Neuronal stem cell (in vitro differentiated cells): ENCODE results near the gene KIAA0825.

Experiments used
- DNase-seq: peaks from one replicate; pipeline ENCODE4 v3.0.0-alpha.2; 2013; ENCODE audit warnings: low spot score
- H2AFZ ChIP-seq: one replicate; pipeline ENCODE4 v1.6.1; 2013; ENCODE audit warnings: mild to moderate bottlenecking, low read length, inconsistent platforms
- H2AK5ac ChIP-seq: 2 replicates; pipeline ENCODE4 v1.6.1; 2013; ENCODE audit warnings: low read depth, mild to moderate bottlenecking, inconsistent platforms, low read length, moderate library complexity, mixed read lengths
- H2BK120ac ChIP-seq: 2 replicates; pipeline ENCODE4 v1.6.1; 2013; ENCODE audit warnings: low read depth, mild to moderate bottlenecking, inconsistent platforms, low read length, moderate library complexity, mixed read lengths
- H2BK12ac ChIP-seq: one replicate; pipeline ENCODE4 v1.6.1; 2013; ENCODE audit warnings: low read length, inconsistent platforms
- H2BK15ac ChIP-seq: 2 replicates; pipeline ENCODE4 v1.6.1; 2013; ENCODE audit warnings: mild to moderate bottlenecking, low read length, inconsistent platforms, mixed read lengths
- H2BK5ac ChIP-seq: one replicate; pipeline ENCODE4 v1.6.1; 2013; ENCODE audit warnings: inconsistent platforms, mild to moderate bottlenecking, low read length, moderate library complexity
- H3K14ac ChIP-seq: one replicate; pipeline ENCODE4 v1.6.1; 2013; ENCODE audit warnings: low read length, inconsistent platforms
- H3K18ac ChIP-seq: 2 replicates; pipeline ENCODE4 v1.6.1; 2013; ENCODE audit warnings: low read length, inconsistent platforms
- H3K23ac ChIP-seq: 2 replicates; pipeline ENCODE4 v1.6.1; 2013; ENCODE audit warnings: low read depth, mild to moderate bottlenecking, mixed read lengths, low read length, inconsistent platforms; ENCODE audit not compliant: poor library complexity
- H3K27ac ChIP-seq: replicated peaks from 3 replicates; pipeline ENCODE4 v1.5.1; 2013; ENCODE audit warnings: low read length, inconsistent platforms
- H3K27me3 ChIP-seq, 3 experiments: 2 replicates each; pipeline ENCODE4 v1.6.1; 2013; ENCODE audit warnings: low read length in 3 of 3, mild to moderate bottlenecking in 2 of 3, inconsistent platforms in 1 of 3, low read depth in 1 of 3, mixed read lengths in 1 of 3, moderate library complexity in 1 of 3; ENCODE audit not compliant: control insufficient read depth in 3 of 3, insufficient read depth in 3 of 3
- H3K36me3 ChIP-seq, 2 donors: replicated peaks in 1 of 2; 2 replicates each; pipeline ENCODE4 v1.6.1; 2013; ENCODE audit warnings: low read length in 2 of 2; ENCODE audit not compliant: control insufficient read depth in 2 of 2, insufficient read depth in 2 of 2
- H3K4ac ChIP-seq: 2 replicates; pipeline ENCODE4 v1.6.1; 2013; ENCODE audit warnings: inconsistent platforms, mild to moderate bottlenecking, low read length, moderate library complexity
- H3K4me1 ChIP-seq, 2 donors: 1 replicate in 1 of 2; 2 replicates in 1 of 2; pipeline ENCODE4 v1.6.1; 2013; ENCODE audit warnings: low read length in 2 of 2, low read depth in 1 of 2; ENCODE audit not compliant: control insufficient read depth in 2 of 2, insufficient read depth in 1 of 2
- H3K4me2 ChIP-seq: one replicate; pipeline ENCODE4 v1.6.1; 2013; ENCODE audit warnings: mild to moderate bottlenecking, low read length, inconsistent platforms; ENCODE audit not compliant: insufficient read depth, poor library complexity, severe bottlenecking
- H3K4me3 ChIP-seq, 2 donors: 2 replicates each; pipeline ENCODE4 v1.5.1; 2013; ENCODE audit warnings: low read length in 2 of 2, mild to moderate bottlenecking in 2 of 2, inconsistent platforms in 1 of 2, moderate library complexity in 1 of 2
- H3K79me1 ChIP-seq: one replicate; pipeline ENCODE4 v1.6.1; 2013; ENCODE audit warnings: low read depth, mild to moderate bottlenecking, inconsistent platforms, low read length, moderate library complexity
- H3K9ac ChIP-seq: one replicate; pipeline ENCODE4 v1.6.1; 2013; ENCODE audit warnings: mild to moderate bottlenecking, low read depth, low read length, inconsistent platforms; ENCODE audit not compliant: poor library complexity
- H3K9me3 ChIP-seq, 2 donors: replicated peaks in 1 of 2; 2 replicates each; pipeline versions ENCODE3 to v1.6.1; 2013; ENCODE audit warnings: low read length in 2 of 2, mild to moderate bottlenecking in 2 of 2, inconsistent platforms in 1 of 2, low read depth in 1 of 2, mixed read lengths in 1 of 2, moderate library complexity in 1 of 2; ENCODE audit not compliant: control insufficient read depth in 2 of 2, insufficient read depth in 1 of 2
- H4K8ac ChIP-seq: one replicate; pipeline ENCODE4 v1.6.1; 2013; ENCODE audit warnings: low read depth, mild to moderate bottlenecking, inconsistent platforms, low read length, moderate library complexity
- H4K91ac ChIP-seq: one replicate; pipeline ENCODE4 v1.6.1; 2013; ENCODE audit warnings: low read length, low read depth, mild to moderate bottlenecking, inconsistent platforms; ENCODE audit not compliant: poor library complexity
- whole genome bisulfite sequencing, 2 donors: extraction: QIAGEN DNeasy Blood & Tissue Kit; methylation state at CpG; one replicate each; pipeline ENCODE4 v1.1.7; 2013; ENCODE audit warnings: missing lambda C conversion rate in 2 of 2, mixed read lengths in 1 of 2; ENCODE audit not compliant: insufficient read length in 2 of 2, insufficient replicate concordance in 1 of 2; ENCODE audit errors: extremely low coverage in 2 of 2; 5-methylcytosine and 5-hydroxymethylcytosine counted together

The KIAA0825 gene

DNA sequence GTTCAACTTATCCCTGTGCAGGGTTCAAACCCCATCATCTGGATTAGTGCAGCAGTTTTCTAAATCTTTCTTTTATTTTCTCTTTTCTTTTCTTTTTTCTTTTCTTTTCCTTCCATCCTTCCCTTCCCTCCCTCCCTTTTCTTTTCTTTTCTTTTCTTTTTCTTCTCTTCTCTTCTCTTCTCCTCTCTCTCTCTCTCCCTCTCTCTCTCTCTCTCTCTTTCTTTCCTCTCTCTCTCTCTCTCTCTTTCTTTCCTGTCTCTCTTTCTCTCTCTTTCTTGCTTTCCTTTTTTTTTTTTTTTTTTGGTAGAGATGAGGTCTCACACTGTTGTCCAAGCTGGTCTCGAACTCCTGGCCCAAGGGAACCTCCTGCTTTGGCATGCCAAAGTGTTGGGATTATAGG lies 53.6 kb downstream of the KIAA0825 start:
- H2BK15ac ChIP-seq = no peak overlapping the region
- H3K4ac ChIP-seq = no peak overlapping the region
- WGBS, 2 donors = no CpG with 5 or more reads among the region's 1 CpG

GRCh38 chr5:94562327-94562971 lies 56.0 kb downstream of the KIAA0825 start:
- H3K23ac ChIP-seq = no peak overlapping the region
- no peak overlapping the region for H3K18ac ChIP-seq
- no peak overlapping the region for H2BK12ac ChIP-seq
- DNase-seq = no peak
- H3K14ac ChIP-seq = no peak overlapping the region
- no peaks in the 10 kb centered on the region for H3K9me3 ChIP-seq
- WGBS, 2 donors = no CpG with 5 or more reads among the region's 2 CpGs
- no peak overlapping the region for H3K4me2 ChIP-seq
- H3K4me3 ChIP-seq = no peak overlapping the region
- H2AFZ ChIP-seq = no peak overlapping the region
- H3K27me3 ChIP-seq = no peaks in the 10 kb centered on the region
- H3K9ac ChIP-seq = no peak overlapping the region
- no peak overlapping the region for H3K27ac ChIP-seq
- no peak overlapping the region for H2AK5ac ChIP-seq
- H3K4ac ChIP-seq = no peak overlapping the region
- H4K91ac ChIP-seq = no peak overlapping the region
- no peak overlapping the region for H2BK5ac ChIP-seq
- H3K4me1 ChIP-seq = no peaks in the 10 kb centered on the region
- no peak overlapping the region for H2BK120ac ChIP-seq
- H2BK15ac ChIP-seq = no peak overlapping the region
- H3K36me3 ChIP-seq = no peaks in the 10 kb centered on the region
- no peaks in the 10 kb centered on the region for H3K79me1 ChIP-seq
- H4K8ac ChIP-seq = no peak overlapping the region

More for the DNA sequence above, 53.6 kb downstream of the KIAA0825 start:
- no peak overlapping the region for H3K27ac ChIP-seq
- H4K8ac ChIP-seq = no peak overlapping the region
- no peak overlapping the region for H3K23ac ChIP-seq
- no peaks in the 10 kb centered on the region for H3K36me3 ChIP-seq
- H2BK12ac ChIP-seq = no peak overlapping the region
- H3K27me3 ChIP-seq = no peaks in the 10 kb centered on the region
- no peak overlapping the region for H2AFZ ChIP-seq
- H3K4me3 ChIP-seq = no peak overlapping the region
- H2AK5ac ChIP-seq = no peak overlapping the region
- H3K79me1 ChIP-seq = no peaks in the 10 kb centered on the region
- H2BK5ac ChIP-seq = no peak overlapping the region
- no peak overlapping the region for H3K9ac ChIP-seq
- H4K91ac ChIP-seq = no peak overlapping the region
- no peak for DNase-seq
- H3K14ac ChIP-seq = no peak overlapping the region
- no peaks in the 10 kb centered on the region for H3K4me1 ChIP-seq
- H3K9me3 ChIP-seq = no peaks in the 10 kb centered on the region
- no peak overlapping the region for H2BK120ac ChIP-seq
- H3K4me2 ChIP-seq = no peak overlapping the region
- H3K18ac ChIP-seq = no peak overlapping the region

- H3K27ac ChIP-seq = no peak overlapping the region
- H4K91ac ChIP-seq = no peak overlapping the region
- no peak overlapping the region for H2BK15ac ChIP-seq
- H4K8ac ChIP-seq = no peak overlapping the region
- no peak overlapping the region for H2BK5ac ChIP-seq
- H3K36me3 ChIP-seq = no peaks in the 10 kb centered on the region
- no peak overlapping the region for H3K9ac ChIP-seq
- no peak overlapping the region for H3K18ac ChIP-seq
- H3K14ac ChIP-seq = no peak overlapping the region
- DNase-seq = no peak
- H3K4me2 ChIP-seq = no peak overlapping the region
- no peaks in the 10 kb centered on the region for H3K79me1 ChIP-seq
- WGBS, 2 donors = no CpG with 5 or more reads among the region's 5 CpGs
- H3K23ac ChIP-seq = no peak overlapping the region
- no peaks in the 10 kb centered on the region for H3K9me3 ChIP-seq
- H2AFZ ChIP-seq = peak overlapping the region; percentile 60
- no peak overlapping the region for H2BK12ac ChIP-seq
- no peak overlapping the region for H3K4ac ChIP-seq
- H2BK120ac ChIP-seq = no peak overlapping the region
- no peaks in the 10 kb centered on the region for H3K27me3 ChIP-seq
- H3K4me1 ChIP-seq = no peaks in the 10 kb centered on the region
- H3K4me3 ChIP-seq = no peak overlapping the region
- no peak overlapping the region for H2AK5ac ChIP-seq
These were observed 60.4 kb downstream of the KIAA0825 start for GRCh38 chr5:94558028-94558427.

GRCh38 chr5:94551858-94552257 lies 66.5 kb downstream of the KIAA0825 start:
- Histone ChIP-seq H2BK12ac (no peak overlapping the region), H3K4me2 (no peak overlapping the region), H3K4ac (no peak overlapping the region), H3K14ac (no peak overlapping the region), H2BK5ac (no peak overlapping the region), H4K91ac (no peak overlapping the region), H3K18ac (no peak overlapping the region), H3K4me1 (no peaks in the 10 kb centered on the region), H2AK5ac (no peak overlapping the region), H3K9me3 (no peaks in the 10 kb centered on the region), H3K23ac (no peak overlapping the region), H3K79me1 (no peaks in the 10 kb centered on the region), H3K36me3 (no peaks in the 10 kb centered on the region), H3K27ac (no peak overlapping the region), H2BK15ac (no peak overlapping the region), H2BK120ac (no peak overlapping the region), H3K27me3 (no peaks in the 10 kb centered on the region), H3K9ac (no peak overlapping the region), H4K8ac (no peak overlapping the region), H2AFZ (no peak overlapping the region), H3K4me3 (no peak overlapping the region)
- no CpG with 5 or more reads among the region's 1 CpG for WGBS, 2 donors
- DNase-seq = no peak
